Astrocyte (in vitro differentiated cells and primary cell): ENCODE results near the gene DOCK3.

Experiments used
- EZH2 ChIP-seq: IDR thresholded peaks from 2 replicates; pipeline ENCODE4 v1.6.1; 2012; ENCODE audit warnings: mild to moderate bottlenecking, low read length, inconsistent platforms; ENCODE audit not compliant: insufficient read depth
- TF ChIP-seq, protein P1 (sequence below): IDR thresholded peaks from 2 replicates; pipeline ENCODE4 v1.5.1; 2011; ENCODE audit warnings: low read depth, mild to moderate bottlenecking, inconsistent platforms, low read length, moderate library complexity; ENCODE audit not compliant: insufficient read depth

DNA sequence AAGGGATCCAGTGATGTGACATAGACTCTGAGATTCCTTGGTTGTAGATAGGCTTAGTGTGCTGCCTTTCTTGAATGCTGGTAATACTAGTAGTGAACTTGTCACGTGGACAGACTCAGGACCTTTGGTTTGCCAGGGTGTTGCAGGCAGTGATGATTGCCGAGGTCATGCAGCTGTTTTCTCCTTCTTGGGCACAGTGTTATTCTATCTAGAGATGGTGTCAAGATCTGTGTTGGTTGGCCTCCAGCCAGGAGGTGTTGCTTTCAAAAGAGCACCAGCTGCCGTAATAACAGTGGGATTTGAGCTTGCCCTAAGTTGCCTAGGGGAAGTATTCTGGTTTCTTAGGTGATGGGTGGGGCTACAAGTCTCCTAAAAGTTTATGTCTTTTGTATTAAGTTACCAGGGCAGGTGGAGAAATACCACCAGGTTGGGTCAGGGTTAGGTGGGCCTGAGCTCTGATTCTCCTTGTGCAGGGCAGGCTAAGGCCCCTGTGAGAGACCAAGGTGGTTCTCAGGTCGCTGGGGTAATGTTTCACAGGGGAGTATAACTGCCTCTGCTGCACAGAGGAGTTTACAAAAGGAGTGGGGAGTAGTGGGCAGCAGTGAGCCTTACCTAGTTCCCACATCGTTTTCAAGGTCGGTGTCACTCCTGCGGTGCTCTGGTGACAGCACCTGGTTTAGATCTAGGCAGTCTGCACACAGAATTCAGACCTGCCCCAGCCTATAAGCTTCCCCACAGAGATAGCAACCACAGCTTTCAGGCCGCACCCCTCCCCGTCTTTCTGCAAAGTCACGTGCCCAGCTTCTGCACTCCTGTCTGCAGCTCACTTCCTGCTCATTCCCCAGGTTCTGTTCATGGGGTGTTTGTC is 350.3 kb downstream of the DOCK3 start:
- TF ChIP-seq, protein P1, sequence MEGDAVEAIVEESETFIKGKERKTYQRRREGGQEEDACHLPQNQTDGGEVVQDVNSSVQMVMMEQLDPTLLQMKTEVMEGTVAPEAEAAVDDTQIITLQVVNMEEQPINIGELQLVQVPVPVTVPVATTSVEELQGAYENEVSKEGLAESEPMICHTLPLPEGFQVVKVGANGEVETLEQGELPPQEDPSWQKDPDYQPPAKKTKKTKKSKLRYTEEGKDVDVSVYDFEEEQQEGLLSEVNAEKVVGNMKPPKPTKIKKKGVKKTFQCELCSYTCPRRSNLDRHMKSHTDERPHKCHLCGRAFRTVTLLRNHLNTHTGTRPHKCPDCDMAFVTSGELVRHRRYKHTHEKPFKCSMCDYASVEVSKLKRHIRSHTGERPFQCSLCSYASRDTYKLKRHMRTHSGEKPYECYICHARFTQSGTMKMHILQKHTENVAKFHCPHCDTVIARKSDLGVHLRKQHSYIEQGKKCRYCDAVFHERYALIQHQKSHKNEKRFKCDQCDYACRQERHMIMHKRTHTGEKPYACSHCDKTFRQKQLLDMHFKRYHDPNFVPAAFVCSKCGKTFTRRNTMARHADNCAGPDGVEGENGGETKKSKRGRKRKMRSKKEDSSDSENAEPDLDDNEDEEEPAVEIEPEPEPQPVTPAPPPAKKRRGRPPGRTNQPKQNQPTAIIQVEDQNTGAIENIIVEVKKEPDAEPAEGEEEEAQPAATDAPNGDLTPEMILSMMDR = no peak
- TF ChIP-seq EZH2 = no peak
